Upper lobe of left lung (tissue), 6 donors: ENCODE results near the gene SLC30A7. TPM values are rescaled to one million over a fixed set of nuclear protein-coding genes. Genes with fewer than 3 reads are reported as not detected.

ENCODE experiments used
- ATAC-seq, 2 donors: fragments of 200-7000 bp; cut with Tn5 transposase; one replicate each; pipeline ENCODE4 v1.9.1; 2022; ENCODE audit warnings: mild to moderate bottlenecking in 2 of 2, moderate library complexity in 2 of 2; ENCODE audit not compliant: low FRiP score in 2 of 2
- DNase-seq, 2 donors: peaks; one replicate each; pipeline ENCODE4 v3.0.0-alpha.2; 2019 to 2020
- H3K27ac ChIP-seq, 4 donors: fragments of 200-600 bp; sonication (generic); one replicate each; pipeline ENCODE4 v1.5.1; 2016 to 2019
- H3K27me3 ChIP-seq, 4 donors: fragments of 200-600 bp; sonication (generic); one replicate each; pipeline ENCODE4 v1.5.1; 2017 to 2019
- H3K36me3 ChIP-seq, 4 donors: fragments of 200-600 bp; sonication (generic); one replicate each; pipeline ENCODE4 v1.5.1; 2016 to 2019
- H3K4me1 ChIP-seq, 4 donors: fragments of 200-600 bp; sonication (generic); one replicate each; pipeline ENCODE4 v1.5.1; 2018 to 2019
- H3K4me3 ChIP-seq, 4 donors: fragments of 200-600 bp; sonication (generic); one replicate each; pipeline ENCODE4 v1.5.1; 2017 to 2019; ENCODE audit warnings: mild to moderate bottlenecking in 2 of 4, moderate library complexity in 1 of 4
- H3K9me3 ChIP-seq, 4 donors: fragments of 200-600 bp; sonication (generic); one replicate each; pipeline ENCODE4 v1.5.1; 2018 to 2019
- EP300 ChIP-seq, 4 donors: sonication (generic); formaldehyde crosslinking; IDR thresholded peaks; one replicate each; pipeline ENCODE4 v1.5.1; 2017; ENCODE audit warnings: antibody characterized with exemption in 4 of 4, control low read depth in 2 of 4
- POLR2A ChIP-seq, 4 donors: fragments of 450-650 bp; IDR thresholded peaks; one replicate each; pipeline ENCODE4 v1.5.1; 2016 to 2017; ENCODE audit warnings: antibody characterized with exemption in 4 of 4, mild to moderate bottlenecking in 2 of 4
- POLR2AphosphoS5 ChIP-seq, 2 donors: sonication (generic); formaldehyde crosslinking; IDR thresholded peaks; one replicate each; pipeline ENCODE4 v1.5.1; 2017; ENCODE audit warnings: antibody characterized with exemption in 2 of 2
- WGBS, 2 donors: methylation state at CpG; one replicate each; pipeline ENCODE4 v1.1.5; 2017 to 2018; 5-methylcytosine and 5-hydroxymethylcytosine counted together
- total RNA-seq, 6 donors: library from RNA; depleted of rRNA in 4 of 6; stranded (reverse); fragments of >200 nt in 4 of 6; gene quantifications; one replicate each; pipeline versions ENCODE4 v1.1.0 to v1.2.1, GENCODE V29; 2016 to 2021
- TF ChIP-seq, protein P1 (sequence below), 6 experiments: fragments of 450-650 bp in 4 of 6; fragments of 200-600 bp in 2 of 6; sonication (generic) in 2 of 6; IDR thresholded peaks; one replicate each; pipeline ENCODE4 v1.5.1; 2016 to 2019; ENCODE audit warnings: antibody characterized with exemption in 6 of 6
- donor health status: DM: no; HTN: no; CAD: no; lungs with moderate emphysema.
- donor health status: DM: no; HTN: yes; CAD: no; lungs with severe emphysema.

SLC30A7 gene
- total RNA-seq, 6 donors from 2014 or later, result 8.4 to 34.5 (median 26.4) TPM

DNA sequence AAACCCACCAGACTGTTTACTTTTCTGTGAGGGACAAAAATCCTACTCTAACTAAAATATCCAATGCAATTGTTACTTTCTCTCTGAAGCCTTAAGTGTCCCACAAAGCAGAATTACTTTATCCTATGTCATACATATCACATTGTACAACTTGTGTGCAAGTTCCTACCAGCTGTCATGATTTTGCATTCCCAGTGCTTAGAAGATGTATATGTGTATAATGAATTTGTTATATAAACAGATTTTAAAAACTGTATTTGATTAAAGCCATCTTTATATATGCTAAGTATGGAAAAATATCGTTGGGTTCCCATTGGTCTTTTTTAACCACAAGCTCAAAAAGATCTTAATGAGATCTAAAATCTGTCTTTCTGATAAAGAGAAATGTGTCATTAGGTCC lies 72.7 kb downstream of the SLC30A7 start:
- 55 to 65% methylated on average over 1 of the region's 1 CpG for WGBS, 2 donors
- TF ChIP-seq EP300 (IDR thresholded peaks at IDR 0.05) (no peak), POLR2AphosphoS5 (IDR thresholded peaks at IDR 0.05) (no peak), POLR2A (IDR thresholded peaks at IDR 0.05) (no peak)
- TF ChIP-seq, protein P1, sequence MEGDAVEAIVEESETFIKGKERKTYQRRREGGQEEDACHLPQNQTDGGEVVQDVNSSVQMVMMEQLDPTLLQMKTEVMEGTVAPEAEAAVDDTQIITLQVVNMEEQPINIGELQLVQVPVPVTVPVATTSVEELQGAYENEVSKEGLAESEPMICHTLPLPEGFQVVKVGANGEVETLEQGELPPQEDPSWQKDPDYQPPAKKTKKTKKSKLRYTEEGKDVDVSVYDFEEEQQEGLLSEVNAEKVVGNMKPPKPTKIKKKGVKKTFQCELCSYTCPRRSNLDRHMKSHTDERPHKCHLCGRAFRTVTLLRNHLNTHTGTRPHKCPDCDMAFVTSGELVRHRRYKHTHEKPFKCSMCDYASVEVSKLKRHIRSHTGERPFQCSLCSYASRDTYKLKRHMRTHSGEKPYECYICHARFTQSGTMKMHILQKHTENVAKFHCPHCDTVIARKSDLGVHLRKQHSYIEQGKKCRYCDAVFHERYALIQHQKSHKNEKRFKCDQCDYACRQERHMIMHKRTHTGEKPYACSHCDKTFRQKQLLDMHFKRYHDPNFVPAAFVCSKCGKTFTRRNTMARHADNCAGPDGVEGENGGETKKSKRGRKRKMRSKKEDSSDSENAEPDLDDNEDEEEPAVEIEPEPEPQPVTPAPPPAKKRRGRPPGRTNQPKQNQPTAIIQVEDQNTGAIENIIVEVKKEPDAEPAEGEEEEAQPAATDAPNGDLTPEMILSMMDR (IDR thresholded peaks at IDR 0.05), result no peak
- DNase-seq (no peak), ATAC-seq (no peak)
- Histone ChIP-seq H3K27ac (no peak overlapping the region), H3K27me3 (no peaks in the 10 kb centered on the region), H3K36me3 (peaks cover 0 to 34% (median 10%) of the 10 kb centered on the region in 4 donors), H3K9me3 (no peaks in the 10 kb centered on the region), H3K4me3 (no peak overlapping the region), H3K4me1 (peaks cover 0 to 11% (median 6%) of the 10 kb centered on the region in 4 donors)

DNA sequence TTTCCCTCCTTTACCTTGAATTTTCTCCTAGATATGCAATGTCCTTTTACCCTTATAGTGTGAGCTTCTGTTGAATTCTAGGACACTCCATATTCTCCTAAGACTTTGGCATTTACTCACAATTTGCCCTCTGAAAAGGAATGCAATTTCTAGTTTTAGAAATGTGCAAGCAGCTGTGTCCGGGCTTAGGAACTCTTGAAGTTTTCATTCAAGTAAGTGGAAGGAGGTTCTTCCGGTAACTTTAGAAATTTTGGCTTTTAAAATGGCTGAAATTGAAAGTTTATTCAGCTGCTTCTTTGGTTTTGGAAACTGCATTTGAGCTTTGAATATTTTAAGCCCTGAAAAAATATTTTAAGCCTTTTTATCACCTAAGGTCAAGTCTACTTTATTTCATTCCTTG lies 73.4 kb downstream of the SLC30A7 start:
- ATAC-seq, result no peak

GRCh38 chr1:100971021-100971420 lies 75.1 kb downstream of the SLC30A7 start:
- H3K27ac ChIP-seq, result no peak overlapping the region
- H3K4me1 ChIP-seq, result peaks cover 2 to 12% (median 7%) of the 10 kb centered on the region in 4 donors
- DNase-seq, result no peak
- H3K27me3 ChIP-seq, result no peaks in the 10 kb centered on the region
- TF ChIP-seq POLR2A (IDR thresholded peaks at IDR 0.05), result no peak
- TF ChIP-seq POLR2AphosphoS5 (IDR thresholded peaks at IDR 0.05), result no peak
- no peak for TF ChIP-seq EP300 (IDR thresholded peaks at IDR 0.05)
- TF ChIP-seq, protein P1 (IDR thresholded peaks at IDR 0.05), result no peak
- 83 to 92% methylated on average over 1 of the region's 1 CpG for WGBS, 2 donors
- H3K4me3 ChIP-seq, result no peak overlapping the region
- peaks cover 0 to 34% (median 14%) of the 10 kb centered on the region in 4 donors for H3K36me3 ChIP-seq
- no peak for ATAC-seq
- H3K9me3 ChIP-seq, result no peaks in the 10 kb centered on the region

More for the DNA sequence above, 73.4 kb downstream of the SLC30A7 start:
- Histone ChIP-seq H3K27ac (peak overlapping the region in 2 of 4 donors; percentile 5 to 26), H3K27me3 (no peaks in the 10 kb centered on the region), H3K4me3 (no peak overlapping the region), H3K4me1 (peaks cover 0 to 11% (median 6%) of the 10 kb centered on the region in 4 donors), H3K9me3 (no peaks in the 10 kb centered on the region), H3K36me3 (peaks cover 0 to 32% (median 10%) of the 10 kb centered on the region in 4 donors)
- DNase-seq, result no peak
- TF ChIP-seq POLR2AphosphoS5 (IDR thresholded peaks at IDR 0.05), result no peak
- TF ChIP-seq, protein P1 (IDR thresholded peaks at IDR 0.05), result no peak
- 50 to 53% methylated on average over 2 of the region's 2 CpGs for WGBS, 2 donors

DNA sequence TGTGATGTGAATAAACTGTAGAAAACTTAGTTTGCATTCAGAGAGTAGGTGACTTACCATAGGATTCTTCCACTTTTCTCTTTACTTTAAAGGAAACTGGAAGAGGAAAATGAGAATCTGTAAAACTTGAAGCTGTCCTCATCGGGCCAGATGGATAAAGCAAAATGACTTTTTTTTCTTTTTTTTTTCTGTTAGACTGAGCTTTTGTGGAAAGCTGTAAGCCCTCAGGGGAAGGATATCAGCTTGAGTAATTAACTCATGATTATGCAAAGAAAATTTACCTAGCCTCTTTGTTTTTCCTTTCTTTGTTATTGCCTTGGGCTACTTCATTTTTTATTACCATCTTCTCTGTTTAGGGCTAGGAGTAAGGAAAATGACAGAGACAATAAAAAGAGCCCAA lies 76.3 kb downstream of the SLC30A7 start:
- Histone ChIP-seq H3K4me3 (no peak overlapping the region), H3K4me1 (peaks cover 3 to 23% (median 13%) of the 10 kb centered on the region in 4 donors), H3K36me3 (peaks cover 0 to 23% (median 7%) of the 10 kb centered on the region in 4 donors), H3K9me3 (no peaks in the 10 kb centered on the region), H3K27me3 (no peaks in the 10 kb centered on the region), H3K27ac (no peak overlapping the region)
- ATAC-seq (no peak), DNase-seq (no peak)
- WGBS, 2 donors, result 59 to 74% methylated on average over 1 of the region's 1 CpG
- TF ChIP-seq POLR2AphosphoS5 (IDR thresholded peaks at IDR 0.05) (no peak), POLR2A (IDR thresholded peaks at IDR 0.05) (no peak), EP300 (IDR thresholded peaks at IDR 0.05) (no peak)
- TF ChIP-seq, protein P1 (IDR thresholded peaks at IDR 0.05), result no peak

DNA sequence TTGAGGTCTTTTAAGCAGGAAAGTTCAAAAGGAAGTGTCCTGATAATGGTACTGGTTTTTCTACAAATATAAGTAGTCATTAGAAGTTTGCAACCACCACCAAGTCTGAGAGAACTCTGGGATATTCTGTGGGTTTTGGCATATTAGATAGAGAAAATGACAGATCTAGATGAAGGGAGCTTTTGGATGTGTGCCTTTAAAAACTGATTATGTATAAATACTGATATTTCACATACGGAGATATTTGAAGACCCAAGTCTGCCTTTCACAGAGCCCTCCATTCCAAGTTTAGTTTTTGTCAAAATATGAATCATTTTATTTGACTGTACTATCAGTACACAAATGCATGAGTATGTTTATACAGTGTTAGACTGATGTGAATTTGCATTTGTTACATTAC lies 81.0 kb downstream of the SLC30A7 start:
- Histone ChIP-seq H3K4me1 (peaks cover 2 to 18% (median 10%) of the 10 kb centered on the region in 4 donors), H3K9me3 (no peaks in the 10 kb centered on the region), H3K27ac (peak overlapping the region in 1 of 4 donors; percentile 20), H3K36me3 (peaks cover 0 to 16% (median 6%) of the 10 kb centered on the region in 4 donors), H3K4me3 (no peak overlapping the region), H3K27me3 (no peaks in the 10 kb centered on the region)
- no peak for ATAC-seq
- WGBS, 2 donors, result 71 to 74% methylated on average over 1 of the region's 1 CpG
- TF ChIP-seq POLR2A (IDR thresholded peaks at IDR 0.05) (no peak), POLR2AphosphoS5 (IDR thresholded peaks at IDR 0.05) (no peak), EP300 (IDR thresholded peaks at IDR 0.05) (no peak)
- TF ChIP-seq, protein P1 (IDR thresholded peaks at IDR 0.05), result no peak
- no peak for DNase-seq
